Central memory CD8-positive, alpha-beta T cell (primary cell): ENCODE data around the gene DDX51.
"Not testable (repeated sequence)": the region's sequence is repeated elsewhere in the genome, so short reads cannot be mapped to it uniquely, and the experiment has no call there.

Experiments used
- ATAC-seq: fragments of 150-1000 bp; cut with Tn5 transposase; replicated peaks from 2 replicates; pipeline ENCODE4 v1.10.0; 2022; ENCODE audit warnings: mild to moderate bottlenecking, moderate FRiP score, moderate number of reproducible peaks; ENCODE audit not compliant: poor library complexity, severe bottlenecking; ENCODE audit errors: extremely low read depth
- DNase-seq, 2 donors: peaks; one replicate each; pipeline ENCODE4 v3.0.0; 2021; ENCODE audit warnings: low spot score in 2 of 2
- H3K27ac Mint-ChIP-seq: one replicate; pipeline ENCODE4 v1.8.0; 2022; ENCODE audit warnings: low read depth, mild to moderate bottlenecking, moderate library complexity, mixed read lengths
- H3K27me3 Mint-ChIP-seq: one replicate; pipeline ENCODE4 v1.8.0; 2022; ENCODE audit warnings: mixed read lengths
- H3K36me3 Mint-ChIP-seq: one replicate; pipeline ENCODE4 v1.8.0; 2022; ENCODE audit warnings: mild to moderate bottlenecking, moderate library complexity, mixed read lengths; ENCODE audit not compliant: insufficient read depth
- H3K4me1 Mint-ChIP-seq: one replicate; pipeline ENCODE4 v1.8.0; 2022; ENCODE audit warnings: mixed read lengths
- H3K4me3 Mint-ChIP-seq: one replicate; pipeline ENCODE4 v1.8.0; 2022; ENCODE audit warnings: mild to moderate bottlenecking, moderate library complexity, mixed read lengths
- H3K9me3 Mint-ChIP-seq: one replicate; pipeline ENCODE4 v1.8.0; 2022; ENCODE audit warnings: mixed read lengths

The DDX51 gene

GRCh38 chr12:132117558-132117875 is 26.6 kb downstream of the DDX51 start:
- DNase-seq (no peak), ATAC-seq (no peak)
- no peaks in the 10 kb centered on the region for H3K9me3 Mint-ChIP-seq
- no peak overlapping the region for H3K4me3 Mint-ChIP-seq
- peaks cover 10% of the 10 kb centered on the region for H3K36me3 Mint-ChIP-seq
- H3K4me1 Mint-ChIP-seq = no peaks in the 10 kb centered on the region
- H3K27ac Mint-ChIP-seq = no peak overlapping the region
- no peaks in the 10 kb centered on the region for H3K27me3 Mint-ChIP-seq

GRCh38 chr12:132116709-132117557 is 27.2 kb downstream of the DDX51 start:
- Mint-ChIP-seq H3K4me1 (no peaks in the 10 kb centered on the region), H3K27me3 (no peaks in the 10 kb centered on the region), H3K36me3 (peaks cover 10% of the 10 kb centered on the region), H3K4me3 (no peak overlapping the region), H3K9me3 (no peaks in the 10 kb centered on the region), H3K27ac (no peak overlapping the region)
- ATAC-seq (no peak), DNase-seq (no peak)

DNA sequence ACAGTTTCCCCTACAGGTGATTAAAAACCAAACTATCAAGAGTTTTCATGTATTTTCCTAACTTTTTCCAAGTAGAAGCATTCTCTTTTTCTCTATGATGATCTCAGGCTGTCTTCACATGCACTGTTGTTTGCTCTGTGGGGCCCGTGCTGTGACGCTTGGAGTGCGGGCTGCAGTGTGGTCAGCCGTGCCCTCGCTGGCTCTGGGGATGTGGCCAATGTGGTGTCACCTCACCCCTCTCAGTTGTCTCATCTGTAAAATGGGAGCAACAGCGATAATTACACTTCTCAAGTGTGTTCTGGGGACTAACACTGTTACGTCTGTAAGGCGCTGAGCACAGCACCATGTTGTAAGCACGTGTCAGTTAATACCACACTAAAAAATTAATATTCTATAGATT is 28.6 kb downstream of the DDX51 start:
- Mint-ChIP-seq H3K9me3 (no peaks in the 10 kb centered on the region), H3K4me1 (no peaks in the 10 kb centered on the region), H3K27ac (no peak overlapping the region), H3K4me3 (no peak overlapping the region), H3K27me3 (no peaks in the 10 kb centered on the region), H3K36me3 (peaks cover 14% of the 10 kb centered on the region)
- no peak for DNase-seq
- ATAC-seq = no peak

- H3K27me3 Mint-ChIP-seq = no peaks in the 10 kb centered on the region
- no peak for DNase-seq
- H3K4me3 Mint-ChIP-seq = no peak overlapping the region
- no peaks in the 10 kb centered on the region for H3K4me1 Mint-ChIP-seq
- peaks cover 13% of the 10 kb centered on the region for H3K36me3 Mint-ChIP-seq
- H3K27ac Mint-ChIP-seq = peak overlapping the region; percentile 57
- no peaks in the 10 kb centered on the region for H3K9me3 Mint-ChIP-seq
- ATAC-seq = no peak
These were observed 29.5 kb downstream of the DDX51 start for GRCh38 chr12:132114667-132115066.

GRCh38 chr12:132111654-132112304 is 32.3 kb downstream of the DDX51 start:
- no peaks in the 10 kb centered on the region for H3K4me1 Mint-ChIP-seq
- ATAC-seq (no peak), DNase-seq (no peak)
- H3K27me3 Mint-ChIP-seq = no peaks in the 10 kb centered on the region
- H3K36me3 Mint-ChIP-seq = peaks cover 17% of the 10 kb centered on the region
- no peak overlapping the region for H3K27ac Mint-ChIP-seq
- H3K9me3 Mint-ChIP-seq = no peaks in the 10 kb centered on the region
- H3K4me3 Mint-ChIP-seq = no peak overlapping the region

GRCh38 chr12:132110677-132111076 is 33.4 kb downstream of the DDX51 start:
- DNase-seq (no peak), ATAC-seq (no peak)
- Mint-ChIP-seq H3K4me1 (no peaks in the 10 kb centered on the region), H3K4me3 (no peak overlapping the region), H3K27ac (no peak overlapping the region), H3K36me3 (peaks cover 19% of the 10 kb centered on the region), H3K9me3 (no peaks in the 10 kb centered on the region), H3K27me3 (no peaks in the 10 kb centered on the region)

DNA sequence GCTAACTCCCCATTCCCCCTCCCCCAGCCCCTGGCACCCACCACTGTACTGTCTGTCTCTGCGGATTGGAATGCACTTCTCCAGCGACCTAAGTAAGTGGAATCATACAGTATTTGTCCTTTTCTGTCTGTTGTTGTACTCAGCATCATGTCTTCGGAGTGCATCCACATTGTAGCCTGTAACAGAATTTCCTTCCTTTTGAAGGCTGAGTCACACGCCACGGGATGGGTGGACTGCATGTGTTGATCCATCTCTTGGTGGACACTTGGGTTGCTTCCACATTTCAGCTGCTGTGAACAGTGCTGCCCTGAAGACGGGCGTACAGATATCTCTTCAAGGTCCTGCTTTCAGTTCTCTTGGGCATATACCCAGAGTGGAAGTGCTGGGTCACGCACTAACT is 34.4 kb downstream of the DDX51 start:
- H3K4me1 Mint-ChIP-seq = no peaks in the 10 kb centered on the region
- peaks cover 17% of the 10 kb centered on the region for H3K36me3 Mint-ChIP-seq
- no peak overlapping the region for H3K4me3 Mint-ChIP-seq
- H3K27ac Mint-ChIP-seq = no peak overlapping the region
- ATAC-seq = no peak
- H3K27me3 Mint-ChIP-seq = no peaks in the 10 kb centered on the region
- DNase-seq = no peak
- no peaks in the 10 kb centered on the region for H3K9me3 Mint-ChIP-seq

DNA sequence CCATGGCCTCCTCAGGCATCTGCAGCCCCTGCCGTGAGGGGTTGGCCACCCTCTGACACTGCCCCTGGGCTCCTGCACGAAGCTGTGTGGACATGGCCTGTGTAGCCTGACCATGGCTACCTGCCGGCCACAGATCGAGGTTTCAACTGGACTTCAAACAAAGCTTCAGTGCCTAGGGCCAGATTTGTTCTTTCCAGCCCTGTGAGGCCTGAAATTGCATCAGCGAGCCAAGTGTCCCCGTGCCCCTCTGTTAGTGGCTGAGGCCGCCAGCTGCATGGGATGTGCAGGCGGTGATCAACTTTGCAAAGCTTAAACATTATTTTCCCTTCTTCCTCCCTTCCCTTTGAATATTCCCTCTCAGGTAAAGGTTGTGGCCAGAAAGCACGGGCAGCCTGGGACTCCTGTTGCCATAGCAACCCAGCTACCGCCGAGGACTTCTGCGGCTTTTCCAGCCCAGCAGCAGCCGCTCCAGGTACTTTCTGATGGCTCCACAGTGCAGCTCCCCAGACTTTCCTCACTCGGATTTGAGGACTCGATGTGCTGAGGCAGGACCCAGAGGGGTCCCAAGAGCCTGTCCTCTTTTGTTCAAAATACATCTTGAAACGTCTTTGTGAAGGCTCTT is 35.8 kb downstream of the DDX51 start:
- H3K4me1 Mint-ChIP-seq = no peaks in the 10 kb centered on the region
- H3K4me3 Mint-ChIP-seq = no peak overlapping the region
- DNase-seq (no peak), ATAC-seq (no peak)
- H3K27ac Mint-ChIP-seq = peak overlapping the region; percentile 57
- peaks cover 13% of the 10 kb centered on the region for H3K36me3 Mint-ChIP-seq
- no peaks in the 10 kb centered on the region for H3K27me3 Mint-ChIP-seq
- no peaks in the 10 kb centered on the region for H3K9me3 Mint-ChIP-seq

DNA sequence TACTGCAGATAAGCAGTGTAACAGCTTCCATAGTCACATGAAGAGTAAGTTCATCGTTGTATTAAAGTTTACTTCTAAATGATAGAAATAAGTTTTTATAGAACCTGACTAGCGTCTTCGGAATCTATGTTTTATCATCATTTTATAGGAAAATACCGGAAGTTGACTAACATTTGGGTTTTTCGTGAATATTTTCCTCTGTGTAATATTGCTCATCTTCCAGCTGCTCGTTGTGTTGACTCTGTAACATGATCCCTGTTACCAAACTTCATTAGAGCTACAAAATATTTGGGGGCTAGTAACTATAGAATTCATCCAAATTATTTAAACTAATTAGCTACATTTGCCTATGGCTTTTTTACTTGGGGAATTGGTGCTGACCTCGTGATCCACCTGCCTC is 37.2 kb downstream of the DDX51 start:
- H3K36me3 Mint-ChIP-seq = peaks cover 13% of the 10 kb centered on the region
- H3K27ac Mint-ChIP-seq = no peak overlapping the region

DNA sequence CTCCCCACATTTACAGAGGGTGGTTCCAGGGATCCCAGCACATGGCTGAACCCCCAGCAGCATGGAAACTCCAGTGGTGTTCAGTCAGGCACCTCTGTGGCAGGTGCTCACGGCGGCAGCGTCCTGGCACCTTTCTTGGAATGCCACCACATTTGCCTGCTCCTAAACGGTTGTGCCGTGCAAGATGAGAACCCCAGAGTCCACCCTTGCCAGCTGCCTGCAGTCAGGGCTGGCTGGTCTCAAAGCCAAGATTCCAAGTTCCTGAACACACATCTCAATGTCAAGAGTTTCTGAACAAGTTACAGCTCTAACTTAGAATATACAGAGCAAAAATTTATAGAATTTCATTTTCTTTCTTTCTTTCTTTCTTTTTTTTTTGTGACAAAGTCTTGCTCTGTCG is 38.7 kb downstream of the DDX51 start:
- DNase-seq (no peak), ATAC-seq (no peak)
- H3K4me1 Mint-ChIP-seq = no peaks in the 10 kb centered on the region
- peaks cover 9% of the 10 kb centered on the region for H3K36me3 Mint-ChIP-seq
- H3K9me3 Mint-ChIP-seq = no peaks in the 10 kb centered on the region
- no peaks in the 10 kb centered on the region for H3K27me3 Mint-ChIP-seq
- no peak overlapping the region for H3K27ac Mint-ChIP-seq
- H3K4me3 Mint-ChIP-seq = no peak overlapping the region

More for the DNA sequence above, 37.2 kb downstream of the DDX51 start:
- ATAC-seq = no peak
- Mint-ChIP-seq H3K4me3 (no peak overlapping the region), H3K4me1 (no peaks in the 10 kb centered on the region), H3K27me3 (no peaks in the 10 kb centered on the region), H3K9me3 (no peaks in the 10 kb centered on the region)
- DNase-seq = no peak

DNA sequence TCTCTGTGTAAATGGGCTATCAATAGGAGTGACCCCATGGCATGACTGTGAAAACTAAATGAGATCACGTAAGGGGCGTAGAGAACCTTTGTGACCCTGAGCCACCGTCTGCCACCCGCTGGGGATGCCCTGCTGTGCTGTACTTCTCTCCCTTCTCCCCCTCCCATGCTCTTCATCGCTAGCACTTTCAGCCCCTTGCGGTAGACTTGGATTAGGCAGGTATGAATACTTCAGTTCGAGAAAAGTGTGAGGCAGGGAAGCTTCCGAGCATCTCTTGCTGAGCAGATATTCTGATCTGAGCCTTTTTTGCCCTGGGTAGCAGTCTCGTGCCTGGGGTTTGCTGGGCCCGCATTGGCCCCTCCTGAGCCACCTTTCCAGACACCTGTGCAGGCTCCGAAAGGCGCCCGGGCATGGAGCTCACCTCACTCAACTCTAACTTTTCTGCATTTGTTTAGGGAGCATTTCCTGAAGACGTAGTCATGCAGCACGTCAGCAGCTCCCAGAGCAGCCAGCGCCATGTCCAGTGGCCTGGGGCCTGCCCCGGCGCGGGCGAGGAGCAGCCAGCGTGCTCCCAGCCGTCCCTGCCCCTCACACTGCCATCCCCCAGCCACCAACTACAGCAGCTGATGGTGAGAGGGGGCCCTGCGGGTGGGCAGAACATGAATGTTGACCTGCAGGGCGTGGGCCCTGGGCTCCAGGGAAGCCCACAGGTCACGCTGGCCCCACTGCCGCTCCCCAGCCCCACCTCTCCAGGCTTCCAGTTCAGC is 40.4 kb downstream of the DDX51 start:
- DNase-seq (no peak), ATAC-seq (no peak)
- H3K4me3 Mint-ChIP-seq = no peak overlapping the region
- H3K9me3 Mint-ChIP-seq = no peaks in the 10 kb centered on the region
- H3K27me3 Mint-ChIP-seq = no peaks in the 10 kb centered on the region
- no peak overlapping the region for H3K27ac Mint-ChIP-seq
- no peaks in the 10 kb centered on the region for H3K4me1 Mint-ChIP-seq
- H3K36me3 Mint-ChIP-seq = peaks cover 6% of the 10 kb centered on the region

GRCh38 chr12:132103072-132103471 is 41.0 kb downstream of the DDX51 start:
- H3K36me3 Mint-ChIP-seq, H3K4me1 Mint-ChIP-seq, H3K27me3 Mint-ChIP-seq, H3K4me3 Mint-ChIP-seq, DNase-seq, ATAC-seq, H3K9me3 Mint-ChIP-seq, H3K27ac Mint-ChIP-seq: not testable (repeated sequence)
